Activated CD8-positive, alpha-beta memory T cell treated with anti-CD3 and anti-CD28 coated beads, Interleukin-2, amount 50 U/mL, for 48 hours (primary cell): ENCODE measurements around the gene CASZ1.

Source experiments
- DNase-seq: peaks from one replicate; pipeline ENCODE4 v3.0.0-alpha.2; 2020

Gene CASZ1

GRCh38 chr1:10796029-10796944, at the start of gene CASZ1:
TSS of gene CASZ1 (minus strand) at chr1:10796646. CDS start at chr1:10693889, 102,757 bp downstream.
- DNase-seq, result no peak

GRCh38 chr1:10843697-10844096, 47.3 kb upstream of the CASZ1 start:
- DNase-seq, result no peak

- DNase-seq, result no peak
These were observed 44.7 kb upstream of the CASZ1 start for GRCh38 chr1:10841118-10841517.

GRCh38 chr1:10839188-10839770, 42.8 kb upstream of the CASZ1 start:
- no peak for DNase-seq

GRCh38 chr1:10838541-10838940, 42.1 kb upstream of the CASZ1 start:
- DNase-seq, result no peak

- DNase-seq, result no peak
These were observed 40.3 kb upstream of the CASZ1 start for GRCh38 chr1:10836726-10837125.

GRCh38 chr1:10835822-10836421, 39.5 kb upstream of the CASZ1 start:
- no peak for DNase-seq

GRCh38 chr1:10835421-10835820, 39.0 kb upstream of the CASZ1 start:
- no peak for DNase-seq

GRCh38 chr1:10834770-10835412, 38.4 kb upstream of the CASZ1 start:
- DNase-seq, result no peak

- no peak for DNase-seq
These were observed 37.4 kb upstream of the CASZ1 start for GRCh38 chr1:10833630-10834557.

GRCh38 chr1:10832703-10833102, 36.3 kb upstream of the CASZ1 start:
- no peak for DNase-seq

- DNase-seq, result no peak
These were observed 34.7 kb upstream of the CASZ1 start for GRCh38 chr1:10830961-10831668.

- DNase-seq, result no peak
These were observed 33.6 kb upstream of the CASZ1 start for GRCh38 chr1:10829965-10830515.

GRCh38 chr1:10829067-10829818, 32.8 kb upstream of the CASZ1 start:
- DNase-seq, result no peak

GRCh38 chr1:10827377-10828333, 31.2 kb upstream of the CASZ1 start:
- DNase-seq, result no peak

GRCh38 chr1:10825592-10825991, 29.1 kb upstream of the CASZ1 start:
- DNase-seq, result no peak

- DNase-seq, result no peak
These were observed 28.5 kb upstream of the CASZ1 start for GRCh38 chr1:10824821-10825540.

- no peak for DNase-seq
These were observed 26.6 kb upstream of the CASZ1 start for GRCh38 chr1:10823000-10823401.

- DNase-seq, result no peak
These were observed 24.9 kb upstream of the CASZ1 start for GRCh38 chr1:10821388-10821787.
